HG03060 (cell line): Measurements from ENCODE around the gene SERPINF2.
"Not testable (repeated sequence)": the region's sequence is repeated elsewhere in the genome, so short reads cannot be mapped to it uniquely, and the experiment has no call there.

Experiments
- ATAC-seq: cut with Tn5 transposase; IDR thresholded peaks from one replicate; pipeline ENCODE4 v1.9.1; 2021; ENCODE audit warnings: low read depth, moderate number of reproducible peaks; ENCODE audit not compliant: unreplicated experiment

SERPINF2 gene

DNA sequence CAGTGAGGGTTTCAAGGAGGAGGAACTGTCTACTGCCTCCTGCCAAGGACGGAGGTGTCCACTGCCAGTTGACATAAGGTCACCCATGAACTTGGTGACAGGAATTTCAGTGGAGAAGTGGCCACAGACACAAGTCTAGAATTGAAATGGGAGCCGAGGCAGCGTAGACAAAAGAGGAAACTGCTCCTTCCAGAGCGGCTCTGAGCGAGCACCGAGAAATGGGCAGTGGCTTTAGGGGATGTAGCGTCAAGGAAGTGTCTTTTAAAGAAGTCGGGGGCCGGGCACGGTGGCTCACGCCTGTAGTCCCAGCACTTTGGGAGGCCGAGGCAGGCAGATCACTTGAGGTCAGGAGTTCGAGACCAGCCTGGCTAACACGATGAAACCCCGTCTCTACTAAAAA is 16.1 kb downstream of the SERPINF2 start:
- ATAC-seq, result no peak

- no peak for ATAC-seq
Measured at GRCh38 chr17:1759529-1759928, 16.9 kb downstream of the SERPINF2 start.

- no peak for ATAC-seq
Measured at GRCh38 chr17:1762233-1762900, 19.7 kb downstream of the SERPINF2 start.

- ATAC-seq, result no peak
Measured at GRCh38 chr17:1762901-1763898, 20.5 kb downstream of the SERPINF2 start.

DNA sequence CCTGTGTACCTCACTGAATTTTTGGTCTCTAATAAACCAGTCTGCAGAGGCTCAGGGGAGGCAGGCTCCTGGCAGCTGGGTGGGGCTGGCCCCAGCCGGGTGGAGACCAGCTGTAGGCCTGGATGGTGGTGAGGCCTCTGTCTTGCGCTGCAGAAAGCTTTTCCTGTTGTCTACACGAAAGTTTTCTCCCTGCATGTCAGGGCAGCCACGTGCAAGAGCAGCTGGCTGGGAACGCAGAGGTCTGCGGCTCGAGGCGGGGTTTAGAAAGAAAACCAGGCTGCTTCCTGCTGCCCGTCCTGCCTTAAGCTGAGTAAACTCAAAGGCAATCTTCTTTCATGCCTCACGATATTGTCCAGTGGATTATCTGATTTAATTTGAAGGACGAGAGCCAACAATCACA is 21.6 kb downstream of the SERPINF2 start:
- ATAC-seq, result no peak

DNA sequence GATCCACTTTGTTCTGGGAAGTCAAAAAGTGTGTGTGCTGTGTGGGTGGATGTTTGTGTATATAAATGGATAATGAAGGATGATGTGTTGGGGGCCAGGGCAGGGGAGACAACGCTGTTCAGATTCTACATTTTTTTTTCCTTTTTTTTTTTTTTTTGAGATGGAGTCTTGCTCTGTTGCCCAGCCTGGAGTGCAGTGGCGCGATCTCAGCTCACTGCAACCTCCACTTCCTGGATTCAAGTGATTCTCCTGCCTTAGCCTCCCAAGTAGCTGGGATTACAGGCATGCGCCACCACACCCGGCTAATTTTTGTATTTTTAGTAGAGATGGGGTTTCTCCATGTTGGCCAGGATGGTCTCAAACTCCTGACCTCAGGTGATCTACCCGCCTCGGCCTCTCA is 22.0 kb downstream of the SERPINF2 start:
- ATAC-seq, result not testable (repeated sequence)

DNA sequence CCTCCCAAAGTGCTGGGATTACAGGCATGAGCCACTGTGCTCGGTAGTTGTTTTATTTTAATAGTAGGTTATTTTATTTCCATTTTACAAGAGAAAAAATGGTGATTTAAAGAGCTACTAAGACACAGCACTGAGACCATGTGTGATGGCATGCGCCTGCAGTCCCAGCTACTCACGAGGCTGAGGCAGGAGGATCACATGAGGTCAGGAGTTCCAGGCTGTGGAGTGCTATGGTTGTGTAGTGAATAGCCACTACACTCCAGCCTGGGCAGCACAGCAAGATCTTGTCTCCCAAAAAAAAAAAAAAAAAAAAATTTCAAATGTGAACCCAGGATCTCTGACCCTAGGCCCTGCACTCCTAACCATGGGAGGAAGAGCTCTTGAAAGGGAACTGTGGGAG is 22.9 kb downstream of the SERPINF2 start:
- ATAC-seq, result no peak

- ATAC-seq, result no peak
Measured at GRCh38 chr17:1766382-1767135, 23.9 kb downstream of the SERPINF2 start.

GRCh38 chr17:1767358-1767757 is 24.7 kb downstream of the SERPINF2 start:
- no peak for ATAC-seq

DNA sequence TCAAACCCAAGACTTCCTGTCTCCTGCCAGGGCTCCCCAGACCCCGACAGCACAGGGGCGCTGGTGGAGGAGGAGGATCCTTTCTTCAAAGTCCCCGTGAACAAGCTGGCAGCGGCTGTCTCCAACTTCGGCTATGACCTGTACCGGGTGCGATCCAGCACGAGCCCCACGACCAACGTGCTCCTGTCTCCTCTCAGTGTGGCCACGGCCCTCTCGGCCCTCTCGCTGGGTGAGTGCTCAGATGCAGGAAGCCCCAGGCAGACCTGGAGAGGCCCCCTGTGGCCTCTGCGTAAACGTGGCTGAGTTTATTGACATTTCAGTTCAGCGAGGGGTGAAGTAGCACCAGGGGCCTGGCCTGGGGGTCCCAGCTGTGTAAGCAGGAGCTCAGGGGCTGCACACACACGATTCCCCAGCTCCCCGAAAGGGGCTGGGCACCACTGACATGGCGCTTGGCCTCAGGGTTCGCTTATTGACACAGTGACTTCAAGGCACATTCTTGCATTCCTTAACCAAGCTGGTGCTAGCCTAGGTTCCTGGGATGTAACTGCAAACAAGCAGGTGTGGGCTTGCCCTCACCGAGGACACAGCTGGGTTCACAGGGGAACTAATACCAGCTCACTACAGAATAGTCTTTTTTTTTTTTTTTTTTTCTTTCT is 27.3 kb downstream of the SERPINF2 start:
- no peak for ATAC-seq

DNA sequence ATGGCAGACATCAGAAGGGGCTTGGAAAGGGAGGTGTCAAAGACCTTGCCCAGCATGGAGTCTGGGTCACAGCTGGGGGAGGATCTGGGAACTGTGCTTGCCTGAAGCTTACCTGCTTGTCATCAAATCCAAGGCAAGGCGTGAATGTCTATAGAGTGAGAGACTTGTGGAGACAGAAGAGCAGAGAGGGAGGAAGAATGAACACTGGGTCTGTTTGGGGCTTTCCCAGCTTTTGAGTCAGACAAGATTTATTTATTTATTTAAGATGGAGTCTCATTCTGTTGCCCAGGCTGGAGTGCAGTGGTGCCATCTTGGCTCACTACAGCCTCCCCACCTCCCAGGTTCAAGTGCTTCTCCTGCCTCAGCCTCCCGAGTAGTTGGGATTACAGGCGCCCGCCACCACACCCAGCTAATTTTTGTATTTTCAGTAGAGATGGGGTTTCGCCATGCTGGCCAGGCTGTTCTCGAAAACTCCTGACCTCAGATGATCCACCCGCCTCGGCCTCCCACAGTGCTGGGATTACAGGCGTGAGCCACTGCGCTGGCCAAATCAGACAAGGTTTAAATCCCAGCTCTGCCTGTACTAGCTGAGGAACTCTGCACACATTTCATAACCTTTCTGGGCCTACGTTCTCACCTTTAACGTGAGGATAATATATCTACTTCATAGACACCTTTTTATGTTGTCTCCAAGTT is 30.5 kb downstream of the SERPINF2 start:
- ATAC-seq, result not testable (repeated sequence)

- ATAC-seq, result no peak
Measured at GRCh38 chr17:1773696-1774181, 31.1 kb downstream of the SERPINF2 start.

DNA sequence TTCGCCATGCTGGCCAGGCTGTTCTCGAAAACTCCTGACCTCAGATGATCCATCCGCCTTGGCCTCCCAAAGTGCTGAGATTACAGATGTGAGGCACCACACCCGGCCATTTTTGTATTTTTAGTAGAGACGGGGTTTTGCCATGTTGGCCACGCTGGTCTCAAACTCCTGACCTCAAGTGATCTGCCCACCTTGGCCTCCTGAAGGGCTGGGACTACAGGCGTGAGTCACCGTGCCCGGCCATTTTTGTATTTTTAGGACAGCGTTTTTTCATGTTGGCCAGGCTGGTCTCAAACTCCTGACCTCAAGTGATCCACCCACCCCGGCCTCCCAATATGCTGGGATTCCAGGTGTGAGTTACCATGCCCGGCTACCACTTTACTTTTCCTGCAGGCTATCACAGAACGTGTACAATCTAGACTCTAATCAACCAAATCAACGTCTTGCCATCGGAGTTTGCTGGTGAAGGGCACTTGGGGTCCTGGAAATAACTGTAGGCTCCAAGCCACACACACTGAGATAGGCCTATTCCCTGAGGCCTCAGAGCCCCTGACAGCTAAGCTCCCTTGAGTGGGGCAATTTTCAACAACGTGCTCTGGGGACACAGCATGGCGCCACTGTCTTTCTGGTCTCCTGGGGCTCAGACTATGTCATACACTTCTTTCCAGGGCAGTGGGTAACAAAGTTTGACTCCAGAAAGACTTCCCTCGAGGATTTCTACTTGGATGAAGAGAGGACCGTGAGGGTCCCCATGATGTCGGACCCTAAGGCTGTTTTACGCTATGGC is 31.9 kb downstream of the SERPINF2 start:
- no peak for ATAC-seq

- ATAC-seq, result no peak
Measured at GRCh38 chr17:1776328-1776727, 33.7 kb downstream of the SERPINF2 start.

GRCh38 chr17:1776857-1777256 is 34.2 kb downstream of the SERPINF2 start:
- ATAC-seq, result no peak

GRCh38 chr17:1779571-1780131 is 37.0 kb downstream of the SERPINF2 start:
- ATAC-seq, result no peak

- no peak for ATAC-seq
Measured at GRCh38 chr17:1782171-1782567, 39.5 kb downstream of the SERPINF2 start.

GRCh38 chr17:1783271-1783670 is 40.6 kb downstream of the SERPINF2 start:
- ATAC-seq, result no peak
